NT2/D1 (cell line): ENCODE data around the gene CCDC3.

Experiments used
- DNase-seq: peaks from one replicate; pipeline ENCODE4 v3.0.0-alpha.2; 2011; ENCODE audit warnings: low read depth, low spot score
- H3K27me3 ChIP-seq: 2 replicates; pipeline ENCODE4 v1.6.0; 2011; ENCODE audit warnings: mild to moderate bottlenecking; ENCODE audit not compliant: insufficient read length, insufficient read depth
- H3K36me3 ChIP-seq: 2 replicates; pipeline ENCODE4 v1.6.1; 2011; ENCODE audit warnings: mild to moderate bottlenecking, low read length, mixed read lengths; ENCODE audit not compliant: insufficient read depth, insufficient read length
- H3K4me1 ChIP-seq: 2 replicates; pipeline ENCODE4 v1.5.1; 2011; ENCODE audit not compliant: insufficient read depth, insufficient read length
- H3K4me3 ChIP-seq: 2 replicates; pipeline ENCODE4 v1.5.1; 2011; ENCODE audit warnings: low read depth; ENCODE audit not compliant: insufficient read length
- H3K9ac ChIP-seq: 2 replicates; pipeline ENCODE4 v1.6.0; 2011; ENCODE audit warnings: low read depth; ENCODE audit not compliant: insufficient read length
- H3K9me3 ChIP-seq: 2 replicates; pipeline ENCODE4 v1.5.1; 2011; ENCODE audit warnings: mild to moderate bottlenecking, low read length; ENCODE audit not compliant: insufficient read depth
- SUZ12 ChIP-seq: IDR thresholded peaks from 2 replicates; pipeline ENCODE4 v1.6.1; 2011; ENCODE audit not compliant: insufficient read length, insufficient read depth; ENCODE audit errors: extremely low read depth
- YY1 ChIP-seq: IDR thresholded peaks from 2 replicates; pipeline ENCODE4 v1.6.1; 2011; ENCODE audit not compliant: insufficient read length, insufficient read depth
- ZNF274 ChIP-seq: IDR thresholded peaks from 2 replicates; pipeline ENCODE4 v1.6.1; 2011; ENCODE audit warnings: mild to moderate bottlenecking, low read depth, low read length

The CCDC3 gene

GRCh38 chr10:13018171-13018570 lies 16.7 kb upstream of the CCDC3 start:
- no peak for DNase-seq
- Histone ChIP-seq H3K9me3 (peaks cover under 1% of the 10 kb centered on the region; the same call in 1 of the 2 replicates), H3K4me3 (no peak overlapping the region)

GRCh38 chr10:13016886-13017285 lies 15.4 kb upstream of the CCDC3 start:
- Histone ChIP-seq H3K4me3 (no peak overlapping the region), H3K4me1 (no peaks in the 10 kb centered on the region), H3K27me3 (no peaks in the 10 kb centered on the region), H3K36me3 (no peaks in the 10 kb centered on the region), H3K9ac (no peak overlapping the region), H3K9me3 (peaks cover 4% of the 10 kb centered on the region)
- no peak for DNase-seq
- TF ChIP-seq YY1 (no peak), ZNF274 (no peak), SUZ12 (no peak)

More at GRCh38 chr10:13018171-13018570, 16.7 kb upstream of the CCDC3 start:
- H3K36me3 ChIP-seq, result no peaks in the 10 kb centered on the region
- no peaks in the 10 kb centered on the region for H3K4me1 ChIP-seq
- no peaks in the 10 kb centered on the region for H3K27me3 ChIP-seq
- no peak for TF ChIP-seq SUZ12
- TF ChIP-seq ZNF274, result no peak
- no peak for TF ChIP-seq YY1
- no peak overlapping the region for H3K9ac ChIP-seq

GRCh38 chr10:13016426-13016825 lies 14.9 kb upstream of the CCDC3 start:
- Histone ChIP-seq H3K9me3 (peaks cover 4% of the 10 kb centered on the region), H3K36me3 (no peaks in the 10 kb centered on the region)
- TF ChIP-seq SUZ12 (no peak), ZNF274 (no peak), YY1 (no peak)

GRCh38 chr10:13006037-13006436 lies 4.5 kb upstream of the CCDC3 start:
- no peak for DNase-seq
- Histone ChIP-seq H3K9ac (no peak overlapping the region), H3K9me3 (no peaks in the 10 kb centered on the region), H3K27me3 (peaks cover 17% of the 10 kb centered on the region), H3K4me1 (no peaks in the 10 kb centered on the region), H3K4me3 (no peak overlapping the region), H3K36me3 (no peaks in the 10 kb centered on the region)
- TF ChIP-seq ZNF274, result no peak
- TF ChIP-seq YY1, result no peak
- no peak for TF ChIP-seq SUZ12

More at GRCh38 chr10:13016426-13016825, 14.9 kb upstream of the CCDC3 start:
- H3K27me3 ChIP-seq, result no peaks in the 10 kb centered on the region
- no peak overlapping the region for H3K9ac ChIP-seq
- H3K4me1 ChIP-seq, result no peaks in the 10 kb centered on the region
- H3K4me3 ChIP-seq, result no peak overlapping the region
- DNase-seq, result no peak

- H3K9ac ChIP-seq, result no peak overlapping the region
- H3K9me3 ChIP-seq, result no peaks in the 10 kb centered on the region
- no peaks in the 10 kb centered on the region for H3K36me3 ChIP-seq
- peaks cover 2% of the 10 kb centered on the region for H3K4me1 ChIP-seq
- no peak for DNase-seq
- H3K4me3 ChIP-seq, result no peak overlapping the region
- peaks cover 26% of the 10 kb centered on the region for H3K27me3 ChIP-seq
- TF ChIP-seq SUZ12 (no peak), ZNF274 (no peak), YY1 (no peak)
These were observed 2.2 kb upstream of the CCDC3 start for GRCh38 chr10:13003759-13004158.

- no peak overlapping the region for H3K4me3 ChIP-seq
- H3K9ac ChIP-seq, result no peak overlapping the region
- TF ChIP-seq SUZ12 (no peak), ZNF274 (no peak), YY1 (no peak)
- no peaks in the 10 kb centered on the region for H3K36me3 ChIP-seq
- H3K9me3 ChIP-seq, result no peaks in the 10 kb centered on the region
- DNase-seq, result no peak
- peaks cover 26% of the 10 kb centered on the region for H3K27me3 ChIP-seq
- H3K4me1 ChIP-seq, result peaks cover 2% of the 10 kb centered on the region
These were observed 1.5 kb upstream of the CCDC3 start for GRCh38 chr10:13003004-13003403.

GRCh38 chr10:13001887-13002212 lies 337 bp upstream of the CCDC3 start:
- peaks cover 2% of the 10 kb centered on the region for H3K4me1 ChIP-seq
- H3K9me3 ChIP-seq, result no peaks in the 10 kb centered on the region
- H3K4me3 ChIP-seq, result peak overlapping the region; percentile 55
- TF ChIP-seq ZNF274 (no peak), SUZ12 (no peak), YY1 (no peak)
- H3K27me3 ChIP-seq, result peaks cover 26% of the 10 kb centered on the region
- no peak for DNase-seq
- H3K36me3 ChIP-seq, result peaks cover under 1% of the 10 kb centered on the region
- peak overlapping the region; percentile 6 for H3K9ac ChIP-seq
